NCI-H2081 treated with DMSO at 0.1 percent for 48 hours (cell line): ENCODE measurements around the gene NOL6.
"Not testable (repeated sequence)": the region's sequence is repeated elsewhere in the genome, so short reads cannot be mapped to it uniquely, and the experiment has no call there.

Experiments used
- DNase-seq: peaks from one replicate; lab custom pipeline; 2025; lab: John Stamatoyannopoulos, UW

NOL6 gene

GRCh38 chr9:33431420-33431819 lies 42.3 kb downstream of the NOL6 start:
- no peak for DNase-seq

- DNase-seq, result no peak
Measured at GRCh38 chr9:33430942-33431341, 42.8 kb downstream of the NOL6 start.

DNA sequence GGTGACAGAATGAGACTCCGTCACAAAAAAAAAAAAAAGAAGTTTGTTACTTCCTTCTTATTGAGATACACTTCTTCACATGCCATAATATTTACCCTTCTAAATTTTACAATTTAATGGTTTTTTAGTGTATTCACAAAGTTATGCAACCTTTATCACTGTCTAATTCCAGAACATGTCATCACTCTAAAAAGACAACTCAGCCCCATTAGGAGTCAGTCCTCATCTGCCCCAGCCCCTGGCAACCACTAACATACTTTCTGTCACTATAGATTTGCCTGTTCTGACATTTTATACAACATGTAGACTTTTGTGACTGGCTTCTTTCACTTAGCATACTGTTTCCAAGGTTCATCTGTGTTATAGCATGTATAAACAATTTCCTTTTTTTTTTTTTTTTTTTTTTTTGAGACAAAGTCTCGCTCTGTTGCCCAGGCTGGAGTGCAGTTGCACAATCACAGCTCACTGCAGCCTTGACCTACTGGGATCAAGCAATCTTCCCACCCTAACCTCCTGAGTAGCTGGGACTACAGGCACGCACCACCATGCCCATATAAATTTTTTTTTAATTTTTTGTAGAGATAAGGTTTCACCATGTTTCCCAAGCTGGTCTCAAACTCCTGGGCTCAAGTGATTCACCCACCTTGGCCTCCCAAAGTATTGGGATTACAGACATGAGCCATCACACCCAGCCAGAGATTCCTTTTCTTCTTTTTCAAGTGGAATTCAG lies 44.3 kb downstream of the NOL6 start:
- DNase-seq, result no peak

DNA sequence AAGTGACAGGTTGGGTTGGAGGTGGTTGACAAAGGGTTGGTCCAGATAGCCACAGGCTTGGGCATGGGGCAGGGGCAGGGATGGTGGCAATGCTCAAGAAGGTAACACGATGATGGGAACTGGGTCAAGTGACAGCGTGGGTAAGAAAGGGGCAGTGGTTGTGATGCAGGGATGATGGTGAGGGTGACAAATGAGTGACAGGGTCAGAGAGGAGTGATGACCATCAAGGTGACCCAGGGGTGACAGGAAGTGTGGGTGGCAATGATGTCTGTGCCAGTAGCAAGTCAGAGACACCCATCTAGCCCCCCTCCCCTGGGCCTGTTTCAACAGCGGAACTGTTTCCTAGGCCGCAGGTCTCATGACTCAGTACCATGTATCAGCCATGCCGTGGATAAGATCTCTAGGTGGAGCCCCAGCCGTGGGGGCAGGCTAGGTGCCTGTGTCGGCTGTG lies 46.9 kb downstream of the NOL6 start:
- DNase-seq, result no peak

DNA sequence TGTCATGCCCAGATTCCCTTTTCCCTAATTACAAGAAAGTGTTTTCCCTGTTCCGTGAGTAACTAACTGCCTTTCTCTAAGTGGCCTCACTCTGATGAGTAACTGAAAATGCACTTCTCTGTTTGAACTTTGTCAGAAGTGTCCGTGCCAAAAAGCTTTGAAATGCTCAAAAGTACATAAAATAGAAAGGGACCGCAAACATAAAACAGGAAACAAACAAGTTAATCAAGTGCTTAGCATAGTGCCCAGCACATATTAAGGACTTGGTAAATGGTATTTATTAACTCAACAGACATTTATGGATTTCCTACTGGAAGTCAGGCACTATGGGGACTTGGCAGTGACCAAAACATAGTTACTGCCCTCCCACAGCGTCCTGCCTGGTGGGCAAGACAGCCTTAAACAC lies 48.6 kb downstream of the NOL6 start:
- no peak for DNase-seq

DNA sequence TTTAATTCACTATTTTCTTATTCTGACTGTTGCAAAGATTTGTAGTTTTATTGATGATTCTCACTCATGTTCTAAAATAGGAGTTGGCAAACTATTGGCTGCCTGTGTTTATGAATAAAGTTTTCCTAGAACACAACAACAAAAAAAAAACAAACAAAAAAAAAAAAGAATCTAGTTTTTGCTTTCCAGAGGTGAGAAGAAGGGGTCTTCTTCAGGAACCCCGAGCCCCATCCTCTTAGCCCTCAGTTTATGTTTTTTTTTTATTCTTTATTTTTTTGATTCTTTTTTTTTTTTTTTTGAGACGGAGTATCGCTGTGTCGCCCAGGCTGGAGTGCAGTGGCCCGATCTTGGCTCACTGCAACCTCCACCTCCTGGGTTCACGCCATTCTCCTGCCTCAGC lies 49.2 kb downstream of the NOL6 start:
- DNase-seq, result not testable (repeated sequence)

DNA sequence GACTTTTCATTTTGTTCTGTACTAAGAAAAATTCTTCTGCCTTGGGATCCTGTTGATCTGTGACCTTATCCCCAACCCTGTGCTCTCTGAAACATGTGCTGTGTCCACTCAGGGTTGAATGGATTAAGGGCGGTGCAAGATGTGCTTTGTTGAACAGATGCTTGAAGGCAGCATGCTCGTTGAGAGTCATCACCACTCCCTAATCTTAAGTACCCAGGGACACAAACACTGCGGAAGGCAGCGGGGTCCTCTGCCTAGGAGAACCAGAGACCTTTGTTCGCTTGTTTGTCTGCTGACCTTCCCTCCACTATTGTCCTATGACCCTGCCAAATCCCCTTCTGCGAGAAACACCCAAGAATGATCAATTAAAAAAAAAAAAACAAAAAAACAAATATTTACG lies 49.7 kb downstream of the NOL6 start:
- DNase-seq, result not testable (repeated sequence)

DNA sequence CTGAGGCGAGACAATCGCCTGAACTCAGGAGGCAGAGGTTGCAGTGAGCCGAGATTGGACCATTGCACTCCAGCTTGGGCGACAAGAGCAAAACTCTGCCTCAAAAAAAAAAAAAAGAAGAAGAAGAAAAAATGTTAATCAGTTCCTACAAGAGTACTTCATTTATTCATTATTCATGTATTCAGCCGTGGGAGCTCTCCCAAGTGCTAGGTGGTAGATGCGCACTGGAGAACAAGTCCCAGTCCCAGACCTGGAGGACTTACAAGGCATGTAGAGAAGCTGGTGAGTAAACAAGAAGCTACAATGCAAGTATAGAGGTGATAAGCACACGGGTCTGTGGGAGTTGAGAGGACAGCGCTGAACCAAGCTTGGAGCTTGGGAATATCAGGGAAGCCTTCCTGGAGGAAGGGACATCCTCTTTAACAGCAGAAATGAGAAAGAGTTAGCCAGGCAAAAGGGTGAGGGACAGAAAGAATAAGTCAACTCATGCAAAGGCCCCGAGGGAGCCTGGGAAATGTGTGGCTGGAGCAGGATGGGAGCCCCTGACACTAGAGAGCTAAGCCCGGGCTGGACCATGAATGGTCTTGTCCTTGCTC lies 53.9 kb downstream of the NOL6 start:
- DNase-seq, result no peak

DNA sequence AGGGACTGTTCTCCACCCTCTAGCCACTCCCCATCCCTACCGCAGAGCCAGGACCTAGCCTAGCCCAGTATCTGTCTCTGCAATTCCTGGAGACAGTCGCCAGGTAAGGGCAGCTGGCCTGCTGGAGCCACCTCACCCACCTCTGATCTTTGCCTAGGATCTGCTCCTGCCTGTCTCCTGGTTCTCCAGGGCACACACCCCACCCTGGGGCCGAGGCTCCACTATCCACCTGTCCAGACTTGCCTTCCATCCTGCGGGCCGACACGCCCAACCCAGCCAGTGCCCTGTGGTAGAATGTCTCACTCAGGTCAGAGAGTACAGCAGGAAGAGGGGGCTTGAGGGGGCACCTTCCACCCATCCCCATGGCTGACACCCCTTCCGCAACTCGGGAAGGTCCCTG lies 55.6 kb downstream of the NOL6 start:
- no peak for DNase-seq

DNA sequence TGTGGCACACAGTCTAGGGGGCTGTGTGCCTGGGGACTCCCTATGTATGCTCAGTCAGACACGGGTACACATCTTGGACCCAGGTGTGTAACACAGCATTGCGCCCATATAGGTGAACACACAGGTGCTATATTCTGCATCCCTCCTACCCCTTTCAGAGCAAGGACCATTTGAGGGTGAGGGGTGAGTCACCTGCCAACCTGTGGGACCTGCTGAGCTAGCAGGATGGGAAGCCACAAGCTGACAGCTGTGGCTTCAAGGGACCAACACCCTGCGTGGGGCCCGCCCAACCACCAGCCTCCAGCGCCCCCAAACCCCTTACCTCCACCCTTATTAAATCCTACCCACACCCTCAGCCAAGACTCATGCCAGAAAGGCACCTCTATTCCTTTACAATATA lies 56.7 kb downstream of the NOL6 start:
- no peak for DNase-seq

DNA sequence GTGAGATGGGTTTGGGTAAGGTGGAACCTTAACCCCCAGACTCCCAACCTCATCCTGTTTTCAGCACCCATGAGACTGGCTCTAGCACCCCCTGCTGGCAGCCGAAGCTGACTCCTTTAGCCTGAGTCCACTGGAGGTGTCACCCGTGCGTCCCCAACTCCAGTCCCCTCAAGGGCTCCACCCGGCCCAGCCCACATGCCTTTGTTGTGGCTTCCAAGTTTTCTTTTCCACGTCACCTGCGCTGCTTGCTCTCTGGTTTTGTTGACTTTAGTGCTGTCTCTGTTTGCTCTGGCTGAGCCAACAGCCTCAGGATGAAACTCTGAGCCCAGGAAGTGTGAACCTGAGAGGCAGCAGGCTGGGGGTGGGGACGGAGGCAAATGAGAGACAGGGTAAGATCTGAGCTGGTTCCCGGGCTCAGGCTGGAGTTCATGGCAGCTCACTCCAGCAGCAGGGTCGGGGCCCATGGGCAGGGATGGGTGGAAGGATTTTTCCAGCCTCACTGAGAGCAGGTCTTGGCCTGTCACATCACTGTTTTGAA lies 58.2 kb downstream of the NOL6 start:
- peak; percentile 38 for DNase-seq

GRCh38 chr9:33414889-33415500 lies 58.7 kb downstream of the NOL6 start:
- DNase-seq, result no peak

DNA sequence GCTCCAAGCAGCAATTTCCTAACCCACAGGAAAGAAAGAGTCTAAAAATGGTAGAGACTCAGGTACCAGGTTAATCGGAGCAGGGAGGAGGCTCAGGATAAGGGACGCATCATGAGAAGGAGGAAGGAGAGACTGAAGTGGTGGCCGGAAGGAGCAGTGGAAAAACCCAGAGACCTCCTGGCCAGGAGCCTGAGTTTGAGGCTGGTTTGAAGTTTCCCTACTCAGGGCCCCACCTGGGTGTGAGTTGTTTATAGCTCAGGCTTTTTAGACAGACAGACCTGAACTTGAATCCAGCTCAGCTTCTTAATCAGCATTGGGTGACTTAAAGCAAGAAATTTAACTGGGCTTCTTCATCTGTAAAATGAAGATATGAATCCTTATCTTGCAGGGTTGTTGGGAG lies 59.5 kb downstream of the NOL6 start:
- no peak for DNase-seq
